ENCODE results near the gene SLC6A20. TPM values are rescaled to one million over a fixed set of nuclear protein-coding genes. Genes with fewer than 3 reads are reported as not detected.

Gene SLC6A20

GRCh38 chr3:45705839-45706808 is 90.2 kb downstream of the SLC6A20 start:
- Histone ChIP-seq H3K36me3 (ENCODE audit: insufficient read depth, low read length) (peaks cover 60% of the 10 kb centered on the region), H3K9me3 (replicated peaks; ENCODE audit: low read length) (no peaks in the 10 kb centered on the region), H3K4me2 (ENCODE audit: low read length) (no peak overlapping the region), H3K4me3 (ENCODE audit: low read length) (no peak overlapping the region), H3K27me3 (ENCODE audit: control insufficient read depth, insufficient read depth, low read length) (no peaks in the 10 kb centered on the region), H3K4me1 (ENCODE audit: control insufficient read depth, insufficient read depth, low read length) (no peaks in the 10 kb centered on the region), H3K9ac (ENCODE audit: low read depth, low read length) (no peak overlapping the region)

Small RNA genes within 50 kb of the gene (small RNA-seq; reads per million reads assigned to genes)
- gene RN7SL145P = not detected

All from skeletal muscle satellite cell (primary cell).